Cortex of kidney (tissue), 1 donor: ENCODE measurements around the gene ZNF669.

ENCODE experiments used
- DNase-seq: peaks from one replicate; lab custom pipeline; 2025; lab: John Stamatoyannopoulos, UW

Gene ZNF669

DNA sequence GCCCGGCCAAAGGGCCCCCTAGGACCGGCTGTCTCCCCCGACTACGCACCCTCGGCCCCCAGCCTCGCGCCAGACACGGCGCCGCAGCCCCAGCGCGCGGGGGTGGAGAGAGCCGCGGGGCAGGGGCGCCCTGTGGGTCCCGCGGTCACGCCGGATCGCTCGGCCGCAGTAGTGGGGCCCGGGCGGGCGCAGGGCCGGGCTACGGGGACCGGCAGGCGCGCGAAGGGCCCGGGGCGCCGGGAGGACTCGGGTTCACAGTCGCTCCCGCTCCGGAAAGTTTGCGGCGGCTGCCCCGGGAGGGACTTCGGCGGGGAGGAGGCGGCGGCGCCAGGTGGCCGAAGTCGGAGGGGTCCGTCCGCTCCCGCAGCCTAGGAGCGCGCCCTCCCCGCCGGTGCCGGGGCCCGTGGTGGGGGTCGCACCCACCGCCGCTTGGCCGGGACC, 7.1 kb upstream of the ZNF669 start:
- no peak for DNase-seq

DNA sequence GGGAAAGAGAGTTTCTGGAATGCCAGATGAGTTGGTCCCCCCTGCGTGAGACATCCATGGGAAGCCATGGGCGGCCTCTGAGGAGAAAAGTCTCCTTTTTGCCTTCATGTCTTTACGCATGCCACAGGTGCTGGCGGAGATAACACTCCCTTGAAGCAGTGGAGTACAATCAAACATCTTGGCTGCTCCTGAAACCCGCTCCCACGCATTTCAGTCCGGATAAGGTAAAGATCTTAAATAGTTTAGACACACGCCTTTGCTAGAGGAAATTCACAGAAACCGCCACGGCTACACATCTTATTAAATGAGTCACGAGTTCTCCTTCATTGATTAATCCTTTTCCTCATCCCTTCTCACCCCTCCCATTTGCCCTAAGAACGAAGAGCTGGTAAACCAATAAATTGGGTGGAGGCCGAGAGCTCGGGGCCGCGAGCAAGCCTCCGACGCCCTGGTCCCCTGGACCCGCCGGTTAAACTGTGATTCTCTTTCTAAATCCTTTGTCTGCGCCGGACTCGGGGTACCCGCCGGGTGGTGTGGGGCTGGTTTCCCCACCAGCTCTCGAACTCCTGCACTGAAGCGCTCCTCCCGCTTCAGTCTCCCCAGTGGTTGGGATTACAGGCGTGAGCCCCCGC, 6.6 kb upstream of the ZNF669 start:
- DNase-seq, result no peak

DNA sequence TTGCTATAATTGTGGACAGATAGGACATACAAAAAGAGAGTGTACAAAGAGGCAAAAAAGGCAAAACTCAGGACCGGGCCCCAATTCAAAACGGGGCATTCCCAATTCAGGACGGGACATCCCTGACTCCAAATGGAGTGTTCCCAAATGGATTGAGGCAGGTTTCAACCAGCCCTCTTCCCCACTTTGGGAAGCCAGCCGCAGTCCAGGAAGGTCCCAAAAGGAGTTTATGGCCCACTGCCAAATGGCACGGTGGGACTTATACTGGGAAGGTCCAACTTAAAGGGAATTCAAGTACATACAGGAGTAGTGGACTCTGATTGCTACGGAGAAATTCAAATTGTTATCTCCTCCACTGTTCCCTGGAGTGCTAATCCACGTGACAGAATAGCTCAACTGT, 3.5 kb upstream of the ZNF669 start:
- DNase-seq, result no peak

DNA sequence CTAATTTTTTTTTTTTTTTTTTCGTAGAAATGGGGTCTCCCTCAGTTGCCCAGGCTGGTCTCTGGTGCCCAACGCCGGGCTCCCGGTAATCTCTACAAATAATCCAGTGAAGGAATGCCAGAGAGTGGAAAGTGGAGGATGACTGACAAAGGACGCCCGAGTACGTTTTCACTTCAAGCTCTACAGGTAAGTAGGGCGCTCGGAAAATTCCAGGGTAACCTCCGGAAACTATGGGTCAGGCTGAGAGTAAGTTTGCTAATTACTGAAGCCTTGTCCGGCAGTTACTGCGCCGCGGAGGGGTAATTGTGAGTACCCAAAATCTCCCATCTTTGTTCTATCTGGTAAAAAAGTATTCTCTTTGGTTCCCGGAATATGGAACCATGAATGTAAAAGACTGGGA, 1.8 kb upstream of the ZNF669 start:
- no peak for DNase-seq

DNA sequence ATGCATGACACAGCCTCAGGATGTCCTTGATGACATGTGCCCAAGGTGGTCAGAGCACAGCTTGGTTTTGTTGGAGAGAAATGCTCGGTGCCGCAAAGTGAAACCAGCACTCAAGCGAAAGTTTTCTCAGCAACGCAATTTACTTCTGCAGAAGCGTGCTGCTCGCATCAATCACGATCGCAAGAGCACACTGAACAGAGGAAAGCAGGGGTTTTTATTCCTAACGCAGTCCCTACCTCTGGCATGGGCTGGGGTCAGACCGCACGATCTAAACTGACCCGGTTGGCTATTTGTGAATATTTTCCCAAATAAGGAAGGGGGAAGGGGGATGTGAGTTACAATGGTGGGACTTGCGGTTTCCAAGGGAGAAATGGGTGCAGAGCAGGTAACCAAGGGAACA, 809 bp upstream of the ZNF669 start:
- no peak for DNase-seq

DNA sequence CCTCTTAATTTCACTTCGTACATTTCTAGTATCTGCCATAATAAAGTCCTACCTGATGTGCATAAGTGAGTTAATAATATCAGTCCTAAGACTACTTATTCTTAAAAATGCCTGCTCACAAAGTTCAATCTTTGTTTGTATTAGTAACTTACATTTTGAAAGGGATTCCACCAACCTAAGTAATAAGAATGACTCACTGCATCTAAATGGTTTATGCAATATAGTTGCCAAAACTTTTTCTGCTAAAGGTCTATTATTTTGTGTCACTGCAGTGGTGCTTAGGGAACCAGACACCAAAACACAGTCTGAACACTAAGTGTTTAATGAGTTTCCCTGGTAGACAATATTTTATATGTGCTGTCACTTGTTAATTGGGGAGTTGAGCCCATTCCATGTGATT, 1.8 kb downstream of the ZNF669 start:
- no peak for DNase-seq

DNA sequence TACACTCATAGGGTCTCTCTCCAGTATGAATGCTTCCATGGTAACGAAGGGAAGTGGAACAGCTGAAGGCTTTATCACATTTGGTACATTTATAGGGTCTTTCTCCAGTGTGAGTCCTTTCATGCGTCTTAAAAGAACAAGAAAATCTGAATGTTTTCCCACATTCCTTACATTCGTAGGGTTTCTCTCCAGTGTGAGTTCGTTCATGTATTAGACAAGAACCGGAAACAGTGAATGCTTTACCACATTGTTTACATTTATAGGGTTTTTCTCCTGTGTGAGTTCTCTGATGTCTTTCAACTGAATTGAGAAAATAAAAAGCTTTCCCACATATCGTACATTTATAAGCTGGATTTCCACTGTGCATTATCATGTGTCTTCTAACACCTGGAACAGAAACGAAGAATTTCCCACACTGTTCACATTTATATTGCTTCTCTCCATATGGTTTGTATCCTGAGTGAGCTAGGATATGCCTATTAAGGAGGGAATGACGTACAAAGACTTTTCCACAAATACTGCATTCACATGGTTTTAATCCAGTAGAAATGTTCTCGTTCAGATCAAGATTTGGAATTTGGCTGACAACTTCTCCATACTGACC, 3.4 kb downstream of the ZNF669 start:
- DNase-seq, result no peak

DNA sequence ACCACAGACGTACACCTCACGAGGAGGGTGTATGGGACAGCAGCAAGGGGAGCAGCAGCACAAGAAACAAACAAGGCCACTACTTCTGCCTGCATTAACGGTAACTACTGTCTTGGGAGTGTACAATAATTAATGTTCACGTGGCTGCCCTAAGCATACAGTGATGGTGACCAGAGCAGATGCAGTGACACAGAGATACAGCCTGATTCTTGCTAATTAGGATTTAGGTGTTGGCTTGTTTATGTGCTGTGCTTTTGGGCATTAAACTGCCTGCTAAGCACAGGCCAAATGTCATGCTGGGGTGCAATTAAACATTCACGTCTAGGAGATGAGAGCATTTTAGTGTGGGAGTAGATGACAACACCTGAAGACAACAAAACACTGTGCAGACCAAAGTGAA, 7.2 kb downstream of the ZNF669 start:
- DNase-seq, result no peak

DNA sequence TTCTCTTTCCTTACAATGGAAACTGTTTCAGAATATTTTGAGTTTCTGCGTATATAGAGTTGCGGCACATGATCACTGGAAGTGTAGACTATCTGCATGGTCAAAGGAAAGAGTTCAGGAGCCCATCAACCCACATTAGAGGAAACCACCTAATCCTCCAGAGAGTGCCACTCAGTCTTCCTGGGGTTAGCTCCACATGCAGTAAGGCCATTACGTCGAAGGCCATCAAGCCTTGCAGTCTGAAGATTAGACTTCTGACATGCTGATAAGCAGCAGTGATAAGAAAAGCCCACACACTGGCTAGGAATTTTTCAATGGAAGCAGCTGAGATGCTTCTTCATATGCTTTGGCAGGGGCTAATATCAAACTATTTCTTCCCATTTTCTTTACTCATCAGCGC, 7.6 kb downstream of the ZNF669 start:
- no peak for DNase-seq

DNA sequence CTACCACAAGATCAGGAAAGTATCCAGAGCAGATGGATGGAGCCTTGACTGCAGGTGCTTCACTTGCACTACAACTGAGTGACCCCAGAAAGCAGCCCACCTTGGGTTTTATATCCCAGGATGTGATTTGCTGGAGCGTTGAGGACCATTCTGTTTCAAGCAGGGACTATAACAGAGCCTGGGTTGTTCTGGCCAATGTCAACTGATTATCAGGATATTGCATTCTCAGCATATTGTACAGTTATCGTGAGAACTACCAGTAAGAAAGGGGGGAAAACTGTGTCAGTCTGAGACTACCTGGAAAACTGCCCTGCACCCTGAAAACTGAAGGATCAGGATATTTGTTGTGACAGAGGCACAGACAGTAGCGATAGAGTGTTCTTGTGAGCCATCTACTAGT, 8.0 kb downstream of the ZNF669 start:
- DNase-seq, result no peak

DNA sequence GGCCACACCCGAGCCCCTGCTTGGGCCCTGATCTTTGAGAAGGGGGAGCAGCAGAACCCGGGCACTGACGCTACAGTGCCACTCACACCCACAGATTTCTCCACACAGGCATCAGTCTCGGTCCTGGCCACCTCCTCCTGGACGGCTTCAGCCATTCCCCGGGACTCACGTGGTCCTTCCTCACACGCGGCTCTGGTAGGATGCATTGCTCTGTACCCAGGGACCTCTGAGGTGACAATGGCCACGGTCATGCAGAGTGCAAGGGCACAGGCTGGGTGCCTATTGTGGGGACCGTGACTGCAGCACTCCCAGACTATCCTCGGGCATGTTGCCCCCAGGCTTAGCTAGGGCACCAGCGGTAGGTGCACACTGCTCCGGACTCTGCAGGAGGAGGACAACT, 13.7 kb downstream of the ZNF669 start:
- no peak for DNase-seq

DNA sequence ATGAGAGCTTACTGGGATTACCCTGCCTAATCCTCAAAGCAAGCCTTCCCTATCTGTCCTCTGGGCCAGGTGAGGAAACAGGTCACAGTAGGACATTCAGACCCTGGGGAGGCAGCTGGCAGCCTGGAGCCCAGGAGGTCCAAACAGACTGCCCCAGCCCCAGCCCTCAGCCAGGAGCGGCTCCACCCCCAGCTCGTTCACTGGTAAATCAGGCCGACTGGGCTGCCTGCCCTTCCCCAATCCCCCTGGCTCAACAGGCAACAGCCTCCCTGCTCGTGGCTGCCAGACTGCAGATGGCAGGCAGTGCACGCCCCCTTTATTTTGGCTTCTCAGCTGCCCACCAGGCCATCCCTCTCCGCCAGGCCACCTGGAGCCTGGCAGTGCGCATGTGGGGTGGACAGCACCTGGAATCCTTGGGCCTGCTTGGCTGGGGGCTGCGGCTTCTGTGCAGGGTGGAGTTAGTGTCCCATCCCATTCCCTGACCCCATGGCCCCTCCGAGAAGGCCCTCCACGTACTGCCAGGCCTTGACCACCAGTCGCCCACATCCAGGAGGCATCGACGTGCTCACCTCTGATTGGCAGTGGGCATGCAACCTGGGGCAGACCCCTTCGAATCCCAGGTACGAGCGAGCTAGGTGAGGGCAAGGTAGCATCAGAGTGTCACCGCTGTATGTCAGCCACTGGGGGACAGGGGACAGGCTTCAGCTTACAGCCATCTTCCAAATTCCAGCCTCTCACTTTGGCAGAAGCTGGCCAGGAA, 14.4 kb downstream of the ZNF669 start:
- DNase-seq, result no peak

DNA sequence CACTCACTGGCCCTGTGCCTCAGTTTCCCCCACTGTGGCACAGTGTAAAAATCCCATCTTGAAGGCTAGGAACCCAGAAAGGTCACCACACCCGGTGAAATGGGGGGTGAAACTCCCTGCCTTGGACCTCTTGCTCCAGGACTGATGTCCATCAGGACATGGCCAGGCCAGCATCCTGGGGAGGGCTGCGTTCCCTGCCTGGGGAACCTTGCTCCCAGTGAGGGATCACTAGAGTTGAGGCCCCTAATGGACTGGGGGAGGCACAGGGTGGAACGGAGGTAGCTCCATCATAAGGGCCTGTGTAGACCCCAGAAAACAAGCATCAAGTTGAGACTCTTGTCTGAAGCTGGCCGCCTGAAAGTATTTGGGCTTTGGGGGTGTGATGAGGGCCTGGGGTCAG, 15.2 kb downstream of the ZNF669 start:
- DNase-seq, result no peak

DNA sequence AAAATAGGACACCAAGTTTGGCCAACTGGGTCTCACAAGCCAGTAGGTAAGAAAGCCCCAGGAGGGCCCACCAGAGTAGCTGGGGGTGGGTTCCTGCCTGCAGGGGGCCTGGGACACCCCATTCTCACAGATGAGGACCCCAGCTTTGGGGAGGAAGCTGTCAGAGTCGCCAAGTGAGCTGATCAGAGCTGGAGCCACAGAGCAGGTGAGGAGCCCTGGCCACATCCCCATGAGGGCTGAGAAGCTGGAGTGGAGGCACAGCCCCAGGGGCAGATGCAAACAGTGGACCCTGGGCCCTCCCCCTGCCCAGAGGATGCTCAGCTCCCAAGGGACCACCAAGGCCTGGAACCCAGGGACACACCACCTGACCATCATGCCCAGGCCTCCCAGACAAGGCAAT, 16.9 kb downstream of the ZNF669 start:
- no peak for DNase-seq

DNA sequence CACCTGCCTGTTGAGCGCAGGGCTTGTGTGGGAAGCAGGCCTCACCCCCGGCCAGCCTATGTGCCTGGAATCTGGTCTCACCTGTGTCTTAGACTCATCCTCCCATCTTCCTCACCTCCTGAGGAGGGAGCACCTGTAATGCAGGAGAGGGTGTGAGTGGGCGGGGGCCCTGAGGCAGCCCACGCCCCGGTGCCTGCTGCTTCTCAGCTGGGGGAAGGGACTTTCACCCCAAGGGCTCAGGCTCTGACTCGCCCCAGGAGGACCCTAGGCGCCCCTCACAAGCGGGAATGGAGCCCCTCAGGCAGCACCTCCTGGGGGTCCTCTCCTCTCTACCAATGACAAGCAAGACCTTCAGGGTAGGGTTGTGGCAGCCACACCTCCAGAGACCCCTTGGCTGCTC, 18.8 kb downstream of the ZNF669 start:
- no peak for DNase-seq

DNA sequence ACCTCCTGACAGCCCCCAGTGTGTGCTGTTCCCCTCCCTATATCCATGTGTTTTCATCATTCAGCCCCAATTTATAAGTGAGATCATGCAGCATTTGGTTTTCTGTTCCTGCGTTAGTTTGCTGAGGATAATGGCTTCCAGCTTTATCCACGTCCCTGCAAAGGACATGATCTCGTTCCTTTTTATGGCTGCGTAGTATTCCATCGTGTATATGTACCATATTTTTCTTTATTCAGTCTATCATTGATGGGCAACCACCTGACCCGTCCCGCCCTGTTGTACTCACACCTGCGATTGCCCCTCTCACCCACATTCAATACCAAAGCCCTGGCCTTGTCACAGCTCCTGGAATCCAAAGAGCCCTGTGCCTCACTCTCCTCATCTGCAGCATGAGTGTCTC, 19.4 kb downstream of the ZNF669 start:
- no peak for DNase-seq

DNA sequence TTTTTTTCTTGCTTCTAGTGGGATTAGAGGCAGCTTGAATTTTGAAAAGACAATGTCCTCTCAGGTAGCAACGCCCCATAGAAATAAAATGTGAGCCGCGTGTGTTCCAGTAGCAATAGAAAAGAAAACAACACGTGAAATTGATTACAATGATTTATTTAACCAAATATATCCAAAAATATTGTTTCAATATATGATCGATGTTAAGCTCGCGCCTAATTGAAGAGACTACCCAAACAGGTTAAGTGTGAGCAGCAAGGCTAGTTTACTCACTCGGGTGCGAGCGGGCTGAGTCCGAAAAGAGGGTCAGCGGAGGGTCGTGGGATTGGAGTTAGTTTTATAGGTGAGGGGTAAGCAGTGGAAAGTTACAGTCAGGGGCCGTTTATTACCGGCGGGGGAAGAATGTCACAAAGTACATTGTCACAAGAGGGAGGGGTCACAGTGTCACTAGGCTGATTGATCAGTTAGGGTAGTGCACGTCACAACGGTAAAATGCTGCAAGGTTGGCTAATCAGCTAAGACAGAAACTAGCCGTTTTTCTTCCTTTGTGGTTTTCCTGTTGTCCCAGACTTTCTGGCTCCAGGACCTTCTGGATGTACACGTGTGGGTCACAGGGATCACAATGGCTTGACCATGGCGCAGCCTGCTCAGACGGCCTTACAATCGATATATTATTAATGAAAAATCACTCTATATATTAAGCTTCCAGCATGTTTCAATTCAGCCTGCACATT, 24.8 kb downstream of the ZNF669 start:
- no peak for DNase-seq

DNA sequence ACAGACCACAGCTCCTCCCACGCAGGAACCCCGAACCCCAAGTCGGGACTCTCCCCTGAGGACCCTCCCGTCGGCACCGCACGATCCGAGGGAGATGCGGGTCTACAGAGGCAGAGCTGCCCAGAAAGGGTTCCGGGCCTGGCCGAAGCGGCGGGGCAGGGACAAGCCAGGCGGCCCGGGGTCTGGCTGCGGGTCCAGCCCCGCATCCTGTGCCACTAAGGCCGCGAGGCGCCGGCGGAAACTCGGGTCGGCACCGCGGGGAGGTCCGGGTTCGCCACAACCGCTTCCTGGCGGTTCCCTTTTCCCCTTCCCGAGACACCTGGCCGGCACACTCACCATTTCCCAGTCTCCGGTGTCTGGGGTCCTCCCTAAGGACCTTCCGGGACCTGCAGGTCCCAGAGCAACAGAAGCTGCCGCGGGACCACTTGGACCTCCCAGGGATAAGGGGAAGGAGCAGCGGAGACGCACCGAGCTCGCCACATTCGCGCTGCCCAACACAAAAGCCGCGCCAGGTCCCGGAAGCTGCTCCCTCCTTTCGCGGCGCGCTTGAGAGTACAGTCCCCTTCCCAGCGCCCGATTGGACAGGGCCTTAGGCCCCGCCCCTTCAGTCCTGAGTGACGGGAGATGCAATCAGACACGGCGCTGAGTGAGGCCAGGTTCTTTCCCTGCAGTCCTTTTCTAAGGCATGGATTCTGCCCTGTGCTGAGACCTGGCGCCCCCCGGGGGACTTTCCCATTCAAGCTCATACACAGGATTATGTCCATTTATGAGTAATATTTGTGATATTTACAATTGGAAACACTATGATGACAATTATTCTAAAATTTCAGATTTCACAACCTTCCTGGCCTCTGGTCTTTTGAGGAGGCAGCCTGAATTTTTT, 25.7 kb downstream of the ZNF669 start, which contains the start of gene ZNF670:
Gene ZNF670, minus strand, starts transcription at position 554 of the 883 bp plus-strand sequence. Its CDS starts 215 bp downstream, at position 339.
- DNase-seq, result no peak

DNA sequence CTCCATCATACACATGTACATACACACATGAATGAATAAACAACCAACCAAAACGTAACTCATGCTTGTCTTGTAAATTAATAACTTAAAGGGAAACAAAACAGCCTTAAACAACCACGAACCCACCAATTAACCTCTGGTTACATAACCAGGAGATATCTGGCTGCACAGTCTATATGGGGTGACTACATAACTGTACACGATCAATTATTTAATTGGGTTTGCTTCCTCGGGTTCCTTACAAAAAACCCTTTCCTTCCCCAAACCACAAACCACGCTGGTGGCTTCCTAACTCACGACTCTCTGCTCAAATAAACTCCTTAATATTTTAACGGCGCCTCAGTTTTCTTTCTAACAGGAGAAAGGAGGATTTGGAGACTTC, 26.3 kb downstream of the ZNF669 start:
- DNase-seq, result no peak

DNA sequence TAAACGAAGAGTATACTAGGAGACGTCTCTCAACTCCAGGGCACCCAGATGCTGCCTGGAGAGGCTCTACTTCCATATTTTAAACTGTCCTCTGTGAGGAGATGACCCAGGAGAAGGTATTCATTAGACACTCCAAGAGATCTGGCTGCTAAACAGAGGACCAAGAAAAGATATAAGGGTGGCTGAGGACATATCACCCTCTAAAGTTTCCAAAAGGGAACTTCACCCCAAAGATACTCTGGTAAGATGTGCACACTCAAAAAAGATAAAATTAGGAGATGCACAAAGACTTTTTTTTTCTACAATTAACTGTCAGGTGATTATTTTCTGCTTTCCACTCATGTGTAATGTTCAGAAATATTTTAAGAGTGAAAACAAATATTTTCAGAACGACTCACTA, 26.9 kb downstream of the ZNF669 start:
- no peak for DNase-seq

DNA sequence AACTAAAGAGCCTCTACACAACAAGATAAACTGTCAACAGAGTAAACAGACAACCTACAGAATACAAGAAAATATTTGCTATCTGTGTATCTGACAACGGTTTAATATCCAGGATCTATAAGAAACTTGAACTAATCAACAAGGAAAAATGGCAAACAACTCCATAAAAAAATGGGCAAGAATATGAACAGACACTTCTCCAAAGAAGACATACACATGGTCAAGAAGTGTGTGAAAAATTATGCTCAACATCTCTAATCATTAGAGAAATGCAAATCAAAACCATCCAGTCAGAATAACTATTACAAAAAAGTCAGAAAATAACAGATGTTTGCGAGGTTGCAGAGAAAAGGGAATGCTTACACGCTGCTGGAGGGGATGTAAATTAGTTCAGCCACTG, 33.5 kb downstream of the ZNF669 start:
- DNase-seq, result no peak

DNA sequence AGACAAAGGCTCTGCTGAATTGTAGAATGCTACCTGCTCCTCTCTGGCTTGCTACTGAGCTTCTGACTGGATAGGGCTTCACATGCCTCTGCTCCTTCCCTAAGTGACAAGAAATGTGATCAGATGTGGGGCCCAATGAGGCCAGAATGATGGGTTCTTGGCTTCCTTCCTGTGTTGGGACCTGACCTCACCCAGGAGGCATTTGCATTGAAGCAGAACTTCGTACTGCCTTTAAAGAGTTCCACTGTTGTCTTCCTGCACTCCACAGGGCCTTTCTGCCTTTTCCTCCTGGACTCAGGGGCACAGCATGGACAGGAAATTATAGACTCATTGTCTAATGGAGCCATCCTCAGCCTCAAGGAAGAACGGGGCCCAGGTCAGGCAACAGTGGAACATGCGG, 39.9 kb downstream of the ZNF669 start:
- no peak for DNase-seq
